HG02973 (cell line): ENCODE measurements around the gene ASPSCR1.
"Not testable (repeated sequence)": the region's sequence is repeated elsewhere in the genome, so short reads cannot be mapped to it uniquely, and the experiment has no call there.

Experiments
- ATAC-seq: cut with Tn5 transposase; IDR thresholded peaks from one replicate; pipeline ENCODE4 v1.9.1; 2021; ENCODE audit warnings: moderate library complexity; ENCODE audit not compliant: unreplicated experiment

ASPSCR1 gene

DNA sequence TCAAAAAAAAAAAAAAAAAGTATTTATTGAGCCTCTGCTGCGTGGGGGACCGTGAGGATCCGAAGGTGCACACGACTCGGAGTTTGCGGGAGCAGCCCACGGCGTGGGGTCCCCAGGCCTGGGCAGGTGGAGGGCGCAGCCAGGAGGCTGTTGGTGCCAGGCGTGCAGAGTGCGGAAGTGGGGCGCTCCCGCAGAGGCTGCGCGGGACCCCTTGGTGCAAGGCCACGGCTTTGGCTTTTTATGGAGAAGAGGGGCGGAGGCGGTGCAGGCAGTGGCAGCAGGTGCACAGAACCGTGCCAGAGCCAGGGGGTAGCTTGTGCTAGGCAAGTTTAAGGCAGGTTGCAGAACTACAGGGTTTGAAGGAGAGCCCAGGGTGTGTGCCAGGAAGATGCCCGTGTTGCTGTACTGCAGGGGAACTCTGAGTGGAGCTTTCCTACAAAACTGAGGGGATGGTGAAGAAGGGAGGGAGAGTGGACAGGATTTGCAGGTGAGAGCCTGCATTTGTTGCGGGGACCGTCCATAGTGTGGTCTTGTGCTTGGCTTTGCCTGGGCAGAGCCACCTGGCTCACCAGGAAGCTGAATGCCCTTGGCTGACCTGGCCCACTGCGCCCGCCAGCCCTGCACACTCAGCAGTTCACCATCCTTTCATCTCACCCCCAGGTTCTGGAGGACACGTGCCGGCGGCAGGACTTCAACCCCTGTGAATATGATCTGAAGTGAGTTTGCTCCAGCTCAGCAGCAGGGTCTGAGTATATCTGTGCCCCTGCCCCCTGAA lies 1.3 kb downstream of the ASPSCR1 start:
- ATAC-seq = no peak

DNA sequence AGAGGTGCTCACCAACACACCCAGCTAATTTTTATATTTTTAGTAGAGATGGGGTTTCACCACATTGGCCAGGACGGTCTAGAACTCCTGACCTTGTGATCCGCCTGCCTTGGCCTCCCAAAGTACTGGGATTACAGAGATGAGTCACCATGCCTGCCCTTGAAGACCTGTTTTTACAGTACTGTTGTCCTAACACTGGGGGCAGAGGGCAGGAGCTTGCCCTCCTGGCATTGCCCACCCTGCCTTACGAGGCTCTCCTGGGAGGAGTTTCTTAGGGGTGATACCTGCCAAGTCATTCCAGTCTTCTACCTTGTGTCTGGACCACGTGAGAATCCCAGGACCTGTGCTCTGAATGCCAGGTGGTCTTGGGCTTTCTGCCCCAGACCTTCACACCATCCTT lies 2.7 kb downstream of the ASPSCR1 start:
- ATAC-seq = no peak

DNA sequence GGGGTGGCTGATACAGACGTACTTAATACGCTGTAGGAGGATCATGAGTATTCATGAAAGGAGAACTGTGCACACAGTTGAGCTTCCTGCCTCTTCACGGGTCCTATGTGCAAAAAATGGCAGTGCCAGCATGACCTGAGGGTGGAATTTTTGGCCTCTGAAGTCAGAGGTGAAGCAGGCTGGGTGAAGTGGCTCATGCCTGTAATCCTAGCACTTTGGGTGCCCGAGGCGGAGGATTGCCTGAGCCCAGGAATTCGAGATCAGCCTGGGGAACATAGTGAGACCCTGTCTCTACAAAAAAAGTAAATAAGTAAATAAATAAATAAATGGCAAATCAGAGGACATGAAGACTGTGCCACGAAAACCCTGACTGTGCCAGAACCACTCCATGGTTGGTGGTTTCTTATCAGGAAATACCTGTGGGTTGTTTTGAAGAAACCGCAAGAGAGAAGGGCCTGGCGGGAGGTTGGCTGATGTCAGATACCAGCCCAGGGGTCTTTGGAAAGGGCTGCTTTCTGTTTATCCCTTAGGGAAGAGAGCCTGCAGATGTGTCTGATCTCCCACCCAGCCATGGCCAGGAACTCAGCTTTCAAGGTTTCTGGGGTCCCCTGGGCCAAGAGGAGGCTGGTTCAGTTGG lies 3.4 kb downstream of the ASPSCR1 start:
- ATAC-seq = no peak

DNA sequence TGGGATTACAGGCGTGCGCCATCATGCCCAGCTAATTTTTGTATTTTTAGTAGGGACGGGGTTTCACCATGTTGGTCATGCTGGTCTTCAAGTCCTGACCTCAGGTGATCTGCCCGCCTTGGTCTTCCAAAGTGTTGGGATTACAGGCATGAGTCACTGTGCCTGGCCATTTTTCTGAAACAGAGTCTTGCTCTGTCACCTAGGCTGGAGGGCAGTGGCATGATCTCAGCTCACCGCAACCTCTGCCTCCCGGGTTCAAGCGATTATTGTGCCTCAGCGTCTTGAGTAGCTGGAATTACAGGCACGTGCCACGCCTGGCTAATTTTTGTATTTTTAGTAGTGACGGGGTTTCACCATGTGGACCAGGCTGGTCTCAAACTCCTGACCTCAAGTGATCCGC lies 4.1 kb downstream of the ASPSCR1 start:
- ATAC-seq = not testable (repeated sequence)

DNA sequence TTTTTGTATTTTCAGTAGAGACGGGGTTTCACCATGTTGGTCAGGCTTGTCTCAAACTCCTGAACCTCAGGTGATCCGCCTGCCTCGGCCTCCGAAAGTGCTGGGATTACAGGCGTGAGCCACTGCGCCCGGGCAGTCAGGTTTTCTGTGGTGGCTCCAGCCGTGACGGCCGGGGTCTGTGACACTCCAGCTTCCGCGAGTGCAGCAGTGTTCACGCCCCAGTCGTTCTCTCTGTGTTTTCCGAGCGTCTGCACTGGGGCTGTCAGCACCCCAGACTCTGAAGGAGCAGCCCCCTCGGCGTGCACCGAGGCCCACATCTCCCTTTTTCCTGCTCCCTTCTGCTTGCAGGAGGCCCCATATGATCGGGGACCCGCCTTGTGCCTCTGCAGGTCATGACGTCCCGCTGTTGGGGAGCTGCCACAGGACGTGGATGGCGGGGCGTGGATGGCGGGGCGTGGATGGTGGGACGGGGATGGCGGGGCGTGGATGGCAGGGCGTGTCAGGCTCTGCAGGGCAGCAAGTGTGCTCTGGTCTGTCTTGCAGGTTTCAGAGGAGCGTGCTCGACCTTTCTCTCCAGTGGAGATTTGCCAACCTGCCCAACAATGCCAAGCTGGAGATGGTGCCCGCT lies 5.7 kb downstream of the ASPSCR1 start:
- ATAC-seq = no peak

DNA sequence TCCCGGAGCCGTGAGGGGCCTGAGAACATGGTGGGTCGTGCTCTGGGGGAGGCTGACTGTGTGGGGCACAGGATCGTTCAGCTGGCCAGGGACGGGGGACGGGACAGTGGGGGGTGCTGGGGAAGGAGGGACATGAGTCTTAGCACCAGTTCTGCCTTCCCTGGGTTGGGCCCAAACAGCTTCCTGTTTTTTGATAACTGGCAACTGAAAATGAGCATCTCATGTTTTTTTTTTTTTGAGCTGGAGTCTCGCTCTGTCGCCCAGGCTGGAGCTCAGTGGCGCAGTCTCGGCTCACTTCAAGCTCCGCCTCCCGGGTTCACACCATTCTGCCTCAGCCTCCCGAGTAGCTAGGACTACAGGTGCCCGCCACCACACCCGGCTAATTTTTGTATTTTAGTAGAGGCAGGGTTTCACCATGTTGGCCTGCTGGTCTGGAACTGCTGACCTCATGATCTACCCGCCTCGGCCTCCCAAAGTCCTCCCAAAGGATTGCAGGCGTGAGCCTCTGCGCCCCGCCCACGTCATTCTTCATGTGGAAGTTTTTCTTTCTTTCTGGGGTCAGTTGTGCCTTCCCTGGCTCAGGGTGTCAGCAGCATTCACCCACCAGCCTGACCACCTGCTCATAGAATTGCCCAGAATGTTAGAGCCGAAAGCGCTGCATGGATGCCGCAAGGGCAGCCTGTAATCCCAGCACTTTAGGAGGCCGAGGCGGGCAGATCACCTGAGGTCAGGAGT lies 6.4 kb downstream of the ASPSCR1 start:
- ATAC-seq = no peak

DNA sequence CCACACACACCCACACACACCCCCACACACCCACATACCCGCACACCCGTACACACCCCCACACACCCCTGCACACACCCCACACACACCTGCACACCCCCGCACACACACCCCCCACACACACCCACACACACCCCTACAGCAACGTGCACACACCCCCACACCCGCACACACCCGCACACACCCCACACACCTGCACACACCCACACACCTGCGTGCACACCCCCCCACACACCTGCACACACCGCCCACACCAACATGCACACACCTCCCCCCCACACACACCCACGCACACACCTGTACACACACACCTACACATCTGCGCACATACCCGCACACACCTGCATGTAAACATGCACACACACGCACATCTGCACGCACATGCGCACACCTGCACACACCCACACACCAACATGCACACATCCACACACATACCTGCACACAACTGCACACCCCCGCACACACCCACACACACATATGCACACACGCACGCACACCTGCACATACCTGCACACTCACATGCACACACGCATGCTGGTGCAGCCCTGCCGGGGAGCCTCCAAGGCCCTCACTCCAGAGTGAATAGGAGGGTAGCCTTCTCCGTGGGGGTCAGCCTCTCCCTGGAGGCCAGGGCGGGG lies 7.5 kb downstream of the ASPSCR1 start:
- no peak for ATAC-seq

DNA sequence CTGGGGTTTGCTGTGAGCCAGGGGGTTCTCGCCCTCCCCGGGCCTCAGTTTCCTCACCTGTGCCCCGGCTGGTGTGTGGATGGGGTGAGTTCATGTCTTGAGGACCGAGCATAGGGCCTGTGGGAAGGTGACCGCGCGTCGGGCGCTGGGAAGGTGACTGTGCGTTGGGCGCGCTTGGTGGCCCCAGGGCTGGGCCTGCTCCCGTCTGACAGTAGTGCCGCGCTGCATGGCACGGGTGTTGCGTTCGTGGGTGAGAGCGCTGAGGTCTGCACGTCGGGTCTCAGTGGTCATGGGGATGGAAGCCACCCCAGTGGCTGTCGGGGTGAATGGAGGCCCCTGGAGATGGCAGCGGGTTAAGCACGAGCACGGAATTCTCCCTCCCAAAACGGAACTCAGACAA lies 9.2 kb downstream of the ASPSCR1 start:
- no peak for ATAC-seq

DNA sequence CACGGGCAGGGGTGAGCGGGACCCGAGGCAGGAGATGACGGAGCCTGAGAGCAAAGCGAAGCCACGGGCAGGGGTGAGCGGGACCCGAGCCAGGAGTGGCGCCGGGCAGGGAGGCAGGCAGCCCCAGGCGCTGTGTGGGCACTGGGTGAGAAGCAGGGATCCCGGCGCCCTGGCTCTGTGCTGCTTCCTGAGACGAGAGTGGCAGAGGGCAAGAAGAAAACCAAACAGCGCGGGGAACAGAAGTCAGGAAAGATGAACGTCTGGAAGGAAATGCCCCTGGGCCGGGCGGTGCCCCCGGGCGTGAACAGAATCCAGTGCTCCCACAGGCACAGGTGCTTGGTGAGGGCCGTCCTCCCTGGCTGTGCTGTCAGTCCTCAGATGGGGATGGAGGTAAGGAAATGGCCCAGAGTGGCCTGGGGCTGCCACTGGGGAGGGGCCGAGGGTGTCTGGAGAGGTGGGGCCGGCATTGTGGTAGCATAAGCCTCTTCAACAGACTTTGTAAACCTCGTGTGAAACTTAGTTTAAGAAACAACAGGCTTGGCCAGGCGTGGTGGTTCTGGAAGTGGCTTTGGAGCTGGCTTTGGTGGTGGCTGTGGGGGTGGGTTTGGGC lies 9.8 kb downstream of the ASPSCR1 start:
- no peak for ATAC-seq

DNA sequence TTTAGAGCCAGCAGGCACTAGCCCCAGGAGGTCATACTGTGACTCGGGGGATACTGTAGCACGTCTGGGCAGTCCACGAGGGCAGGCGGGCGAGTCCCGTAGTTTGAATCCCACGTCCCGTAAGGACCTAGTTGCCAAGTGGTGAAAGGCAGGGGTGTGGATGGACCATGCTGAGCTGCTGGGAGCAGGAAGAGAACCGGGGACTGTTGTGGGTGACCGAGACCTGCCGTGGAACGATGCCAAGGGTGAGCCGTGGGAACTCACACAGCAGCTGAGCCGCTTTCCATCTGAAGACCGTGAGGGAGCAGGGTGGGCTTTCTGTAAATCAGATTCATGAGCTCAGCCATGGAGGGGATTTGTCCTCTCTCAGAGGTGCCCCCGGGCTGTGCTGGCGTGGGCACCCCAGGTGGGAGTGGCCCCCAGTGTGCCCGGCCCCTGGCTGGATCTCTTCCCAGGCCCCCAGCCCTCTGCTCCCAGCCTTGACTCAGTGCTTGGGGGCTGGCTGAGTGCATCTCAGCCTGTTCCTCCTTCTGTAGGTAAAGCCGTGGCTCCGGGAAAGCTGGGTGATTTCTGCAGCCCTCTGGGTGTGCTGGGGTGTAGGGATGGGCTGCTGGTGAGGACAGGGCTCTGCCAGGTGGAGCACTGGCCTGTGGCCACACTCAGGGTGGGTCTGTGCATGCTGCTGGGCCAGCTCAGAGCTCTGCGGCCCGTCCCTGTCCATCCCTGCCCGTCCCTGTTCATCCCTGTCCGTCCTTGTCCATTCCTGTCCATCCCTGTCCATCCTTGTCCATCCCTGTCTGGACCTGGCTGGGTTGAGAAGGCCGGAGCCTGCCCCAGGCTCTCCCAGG lies 13.6 kb downstream of the ASPSCR1 start:
- no peak for ATAC-seq

DNA sequence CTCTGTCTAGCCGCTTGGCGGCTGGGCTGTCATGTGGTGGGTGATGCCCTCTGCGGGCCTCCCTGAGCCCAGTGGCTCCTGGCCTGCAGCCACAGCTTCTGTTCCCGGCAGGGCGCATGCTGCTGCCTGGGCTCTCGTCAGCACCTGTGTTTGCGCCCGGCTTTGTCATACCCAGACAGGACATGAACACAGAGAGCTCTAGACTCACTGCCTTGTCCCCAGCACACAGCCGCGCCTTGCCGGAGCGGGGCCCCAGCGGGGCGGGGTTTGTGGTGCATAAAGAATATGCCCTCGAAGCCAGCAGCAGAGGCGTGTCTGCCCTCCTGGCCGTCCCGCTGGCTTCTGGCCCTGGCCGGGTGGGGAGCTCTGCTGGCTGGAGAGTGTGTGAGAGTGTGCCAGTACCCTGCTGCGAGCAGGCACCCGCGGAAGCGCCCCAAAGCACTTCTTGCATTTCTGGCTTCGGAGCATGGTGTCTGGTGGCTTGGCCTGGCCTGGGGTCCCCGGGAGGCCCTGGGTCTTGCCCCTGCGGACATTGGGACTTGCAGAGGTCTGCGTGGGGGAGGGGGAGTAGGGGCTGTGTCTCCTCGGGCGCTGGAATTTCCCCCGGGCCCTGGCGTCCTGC lies 14.4 kb downstream of the ASPSCR1 start:
- ATAC-seq = no peak

DNA sequence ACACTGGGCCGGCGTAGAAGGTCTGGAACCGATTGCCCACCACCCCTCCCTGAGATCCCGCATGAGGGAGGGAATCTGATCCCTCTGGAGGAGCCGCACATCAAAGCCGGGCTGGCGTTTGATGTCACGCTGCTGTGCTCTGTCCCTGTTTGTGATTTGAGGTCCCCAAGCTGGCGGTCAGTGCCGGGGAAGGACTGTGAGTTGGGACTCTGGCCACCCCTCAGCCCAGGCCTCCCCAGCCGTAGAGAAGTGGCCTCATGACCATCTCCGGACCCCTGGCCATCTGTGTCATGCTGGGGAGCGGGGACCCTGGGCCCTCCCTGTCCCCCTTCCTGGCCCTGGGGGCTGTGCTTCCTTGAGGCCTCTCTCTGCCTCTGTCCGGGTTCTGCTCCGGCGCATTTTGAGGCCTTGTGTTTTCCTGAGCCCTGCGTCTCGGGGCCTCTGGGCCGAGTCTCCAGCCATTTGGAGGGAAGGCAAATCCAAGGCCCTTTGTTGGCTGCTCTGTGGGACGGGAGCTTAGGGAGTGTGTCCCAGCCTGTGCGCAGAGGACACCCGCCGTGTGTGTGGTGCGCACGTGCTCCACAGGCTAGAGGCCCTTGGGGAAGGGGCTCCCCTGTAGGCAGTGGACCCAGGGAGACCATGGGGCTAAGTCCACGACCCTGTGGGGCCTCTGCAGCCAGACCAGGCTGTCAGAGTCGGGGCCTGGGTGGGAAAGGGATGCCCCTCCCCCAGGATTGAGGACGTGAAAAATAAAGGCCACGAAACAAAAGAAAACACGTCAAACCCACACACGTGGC lies 15.1 kb downstream of the ASPSCR1 start:
- ATAC-seq = no peak

DNA sequence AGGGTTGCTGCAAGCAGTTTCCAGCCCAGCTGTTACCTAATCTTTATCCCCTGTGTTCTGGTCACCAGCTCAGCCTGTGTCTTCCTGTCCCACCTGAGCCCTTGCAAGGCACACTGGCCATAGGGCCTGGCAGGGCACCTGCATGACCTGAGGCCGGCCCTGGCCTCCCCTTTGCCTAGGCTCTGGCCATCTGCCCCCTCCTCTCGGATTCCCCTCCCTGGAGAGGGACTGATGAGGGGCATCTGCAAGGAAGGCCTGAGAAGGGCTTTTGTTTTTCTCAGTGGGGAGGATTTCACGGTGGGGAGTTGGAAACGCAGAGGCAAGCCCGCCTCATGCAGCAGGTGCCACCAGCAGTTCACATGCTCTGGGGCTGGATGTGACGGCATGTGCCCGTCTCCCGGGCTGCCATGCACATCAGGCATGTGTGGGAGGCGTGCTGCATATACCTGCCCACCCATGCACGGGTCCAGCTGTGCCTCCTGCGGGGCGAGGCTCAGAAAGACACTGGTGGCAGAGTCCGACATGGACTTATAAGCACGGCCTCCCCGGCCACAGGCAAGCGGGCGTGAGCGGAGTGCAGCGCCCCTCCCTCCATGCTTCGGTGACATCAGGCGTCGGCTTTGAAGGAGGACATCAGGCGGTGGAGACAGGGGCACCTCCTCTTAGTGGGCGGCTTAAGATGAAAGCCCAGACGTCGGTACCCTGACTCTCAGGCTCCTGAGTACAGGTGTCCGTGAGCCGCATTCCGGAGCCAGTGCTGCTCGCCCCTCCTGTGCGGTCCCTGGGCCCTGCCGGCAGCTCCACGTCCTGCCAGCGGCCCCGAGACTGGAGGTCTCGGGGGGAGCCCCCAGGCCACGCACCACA lies 16.5 kb downstream of the ASPSCR1 start:
- no peak for ATAC-seq

DNA sequence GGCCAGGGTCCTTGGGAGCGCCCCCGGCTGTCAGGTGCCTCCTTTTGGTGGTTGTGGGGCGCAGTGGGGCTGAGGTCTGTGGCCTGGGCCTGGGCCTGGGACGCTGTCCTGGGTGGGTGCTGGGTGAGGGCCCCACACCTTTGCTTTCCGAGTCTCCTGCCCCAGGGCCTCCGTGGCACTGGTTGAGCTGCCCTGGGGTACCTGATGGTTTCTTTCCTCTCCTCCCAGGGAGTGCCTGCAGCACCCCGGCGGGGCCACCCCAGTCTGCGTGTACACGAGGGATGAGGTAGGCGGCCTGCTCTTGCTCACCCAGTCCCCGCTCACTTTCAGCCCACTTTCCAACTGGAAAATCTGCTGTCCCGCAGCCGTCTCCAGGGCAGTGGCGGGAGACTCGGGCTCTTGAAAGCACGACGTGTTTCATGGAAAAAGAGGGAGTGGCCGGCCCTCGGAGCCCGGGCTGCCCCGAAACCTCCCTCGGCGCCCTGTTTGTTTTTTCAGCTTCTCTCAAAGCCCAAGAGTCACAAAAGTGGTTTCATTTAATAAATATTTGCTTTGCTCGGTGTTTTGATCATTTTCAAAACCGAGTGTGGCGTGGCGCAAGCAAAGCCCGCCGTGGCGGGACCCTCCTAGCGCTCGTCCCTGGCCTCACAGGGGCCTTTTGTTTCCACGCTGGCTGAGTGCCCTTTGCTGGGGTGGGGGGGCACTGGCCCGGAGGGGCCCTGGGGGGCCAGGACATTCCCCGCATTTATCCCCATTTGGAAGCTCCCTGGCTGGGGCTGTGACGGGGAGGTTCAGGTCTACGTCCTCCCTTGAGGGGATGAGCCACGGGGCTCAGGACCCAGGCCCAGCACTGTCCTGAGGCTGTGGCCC lies 17.4 kb downstream of the ASPSCR1 start:
- ATAC-seq = no peak

DNA sequence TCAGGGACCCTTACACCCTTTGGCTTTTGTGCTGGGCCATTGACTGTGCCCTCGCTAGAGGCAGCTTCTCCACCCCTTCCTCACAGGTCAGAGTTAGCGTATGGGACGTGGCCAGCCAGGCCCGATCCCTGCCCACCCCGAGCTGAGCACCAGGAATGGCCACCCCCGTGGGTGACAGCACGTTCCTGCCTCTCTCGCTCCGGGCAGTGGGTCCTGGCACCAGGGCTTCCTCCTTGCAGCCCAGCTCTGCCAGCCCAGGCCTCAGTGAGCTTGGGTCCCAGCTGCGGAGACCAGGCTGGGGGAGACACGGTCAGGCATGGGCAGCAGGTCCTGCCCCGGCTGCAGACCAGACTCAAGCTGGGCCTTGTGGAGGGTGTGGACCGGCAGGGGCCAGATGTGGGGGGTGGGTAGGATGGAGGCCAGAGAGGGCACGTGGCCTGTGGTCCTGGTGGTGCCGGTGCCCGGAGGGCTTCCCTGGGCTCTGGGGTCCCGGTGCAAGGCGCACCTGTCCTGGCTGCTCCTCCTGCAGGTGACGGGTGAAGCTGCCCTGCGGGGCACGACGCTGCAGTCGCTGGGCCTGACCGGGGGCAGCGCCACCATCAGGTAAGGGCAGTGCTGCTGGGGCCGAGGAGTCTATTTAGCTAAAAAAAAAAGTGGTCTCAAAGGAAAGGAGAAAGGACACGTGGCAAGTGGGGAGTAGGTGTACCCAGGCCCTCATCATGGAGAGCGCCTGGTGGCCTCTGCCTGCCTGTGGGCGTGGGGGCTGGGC lies 18.2 kb downstream of the ASPSCR1 start:
- ATAC-seq = no peak

DNA sequence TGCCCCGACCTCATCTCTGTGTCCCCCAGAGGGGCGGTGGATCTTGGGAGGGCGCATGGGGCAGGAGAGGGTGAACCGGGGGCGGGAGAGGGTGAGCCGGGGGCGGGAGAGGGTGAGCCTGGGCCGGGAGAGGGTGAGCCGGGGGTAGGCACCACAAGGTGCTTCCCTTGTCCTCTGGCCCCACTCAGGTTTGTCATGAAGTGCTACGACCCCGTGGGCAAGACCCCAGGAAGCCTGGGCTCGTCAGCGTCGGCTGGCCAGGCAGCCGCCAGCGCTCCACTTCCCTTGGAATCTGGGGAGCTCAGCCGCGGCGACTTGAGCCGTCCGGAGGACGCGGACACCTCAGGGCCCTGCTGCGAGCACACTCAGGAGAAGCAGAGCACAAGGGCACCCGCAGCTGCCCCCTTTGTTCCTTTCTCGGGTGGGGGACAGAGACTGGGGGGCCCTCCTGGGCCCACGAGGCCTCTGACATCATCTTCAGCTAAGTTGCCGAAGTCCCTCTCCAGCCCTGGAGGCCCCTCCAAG lies 18.9 kb downstream of the ASPSCR1 start:
- no peak for ATAC-seq
